GM18870 (cell line): ENCODE data around the gene UBD.

Experiments
- ATAC-seq: cut with Tn5 transposase; IDR thresholded peaks from one replicate; pipeline ENCODE4 v1.9.1; 2021; ENCODE audit warnings: moderate library complexity; ENCODE audit not compliant: unreplicated experiment

Gene UBD

GRCh38 chr6:29559524-29560287 is at the start of gene UBD:
UBD (minus strand) TSS chr6:29559732; CDS start chr6:29559701, 31 bp downstream.
- ATAC-seq: no peak

- ATAC-seq: no peak
These were observed 48.6 kb upstream of the UBD start for GRCh38 chr6:29608131-29608530.

GRCh38 chr6:29603930-29604329 is 44.4 kb upstream of the UBD start:
- no peak for ATAC-seq

- no peak for ATAC-seq
These were observed 43.9 kb upstream of the UBD start for GRCh38 chr6:29603456-29603855.

GRCh38 chr6:29602564-29603361 is 43.2 kb upstream of the UBD start:
- ATAC-seq: no peak

- ATAC-seq: no peak
These were observed 38.7 kb upstream of the UBD start for GRCh38 chr6:29598172-29598747.

GRCh38 chr6:29597184-29597583 is 37.7 kb upstream of the UBD start:
- no peak for ATAC-seq

- ATAC-seq: no peak
These were observed 36.9 kb upstream of the UBD start for GRCh38 chr6:29596381-29596900.

GRCh38 chr6:29593199-29593855 is 33.8 kb upstream of the UBD start:
- no peak for ATAC-seq

GRCh38 chr6:29591677-29592076 is 32.1 kb upstream of the UBD start:
- no peak for ATAC-seq

- no peak for ATAC-seq
These were observed 30.8 kb upstream of the UBD start for GRCh38 chr6:29590218-29590808.

GRCh38 chr6:29589423-29590048 is 30.0 kb upstream of the UBD start:
- ATAC-seq: no peak

GRCh38 chr6:29584821-29585220 is 25.3 kb upstream of the UBD start, which contains the start of gene OR2H2:
OR2H2 (plus strand) TSS chr6:29585121; CDS start chr6:29587945, 2,824 bp downstream.
- no peak for ATAC-seq

- no peak for ATAC-seq
These were observed 18.0 kb upstream of the UBD start for GRCh38 chr6:29577544-29577943.

- ATAC-seq: no peak
These were observed 16.5 kb upstream of the UBD start for GRCh38 chr6:29576056-29576455.

- ATAC-seq: no peak
These were observed 8.5 kb upstream of the UBD start for GRCh38 chr6:29567991-29568390.

- ATAC-seq: no peak
These were observed 8.0 kb upstream of the UBD start for GRCh38 chr6:29567541-29567940.

GRCh38 chr6:29566856-29567255 is 7.3 kb upstream of the UBD start:
- ATAC-seq: no peak

- ATAC-seq: no peak
These were observed 5.3 kb upstream of the UBD start for GRCh38 chr6:29564875-29565274.

- ATAC-seq: no peak
These were observed 4.0 kb upstream of the UBD start for GRCh38 chr6:29563435-29563965.
